ENCODE data around the gene TELO2.

The TELO2 gene

DNA sequence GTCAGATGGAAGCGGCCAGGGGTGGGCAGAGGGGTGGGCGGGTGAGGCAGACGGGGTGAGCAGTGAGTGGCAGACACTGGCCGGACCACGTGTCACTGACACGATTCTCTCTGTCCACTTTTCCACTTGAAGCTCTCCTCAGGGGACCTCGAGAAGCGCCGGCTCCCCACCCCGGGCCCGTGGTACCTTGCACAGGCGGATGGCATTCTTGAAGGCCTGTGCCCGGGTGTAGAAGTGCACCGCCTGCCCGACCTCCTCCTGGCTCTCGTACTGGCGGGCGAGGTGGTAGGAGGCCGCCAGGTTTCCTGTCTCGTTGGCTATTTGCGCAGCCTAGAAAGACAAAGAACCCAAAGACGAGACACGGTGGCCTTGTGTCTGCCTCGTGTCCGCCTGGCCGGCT is 31.2 kb downstream of the TELO2 start:
- DNase-seq = no peak

DNA sequence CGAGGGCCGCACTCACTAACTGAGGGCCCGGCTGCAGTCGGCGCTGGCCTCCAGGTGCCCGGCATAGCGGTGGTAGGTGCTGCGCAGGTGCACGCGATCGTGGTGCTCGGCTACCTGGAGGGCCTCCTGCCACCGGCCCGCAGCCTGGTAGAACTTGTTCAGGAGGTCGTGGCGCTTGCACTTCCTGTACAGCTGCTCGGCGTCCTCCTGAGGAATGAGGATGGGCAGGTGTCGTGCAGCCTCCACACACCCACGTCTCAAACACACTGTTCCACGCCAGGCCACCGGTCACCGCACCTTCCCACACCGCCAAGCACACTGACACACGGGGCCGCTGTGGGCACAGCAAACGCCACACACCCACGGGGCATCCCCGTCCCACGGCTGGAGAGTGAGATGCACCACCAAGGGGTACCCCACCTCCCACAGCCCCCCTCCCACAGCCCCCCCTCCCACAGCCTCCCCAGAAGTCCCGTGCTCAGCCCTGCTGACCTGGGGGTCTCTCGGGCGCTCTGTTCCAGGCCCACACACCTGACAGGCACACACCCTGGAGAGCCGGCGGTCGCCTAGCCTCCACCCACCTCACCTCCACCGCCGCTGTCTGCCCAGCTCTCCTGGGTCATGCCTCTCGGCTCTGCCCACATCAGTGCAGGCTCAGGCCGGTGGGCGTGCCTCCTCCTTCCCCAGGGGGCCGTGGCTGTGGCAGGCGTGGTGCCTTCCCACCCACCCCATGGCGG is 32.9 kb downstream of the TELO2 start:
- no peak for DNase-seq

GRCh38 chr16:1526608-1527555 is 33.7 kb downstream of the TELO2 start:
- no peak for DNase-seq

DNA sequence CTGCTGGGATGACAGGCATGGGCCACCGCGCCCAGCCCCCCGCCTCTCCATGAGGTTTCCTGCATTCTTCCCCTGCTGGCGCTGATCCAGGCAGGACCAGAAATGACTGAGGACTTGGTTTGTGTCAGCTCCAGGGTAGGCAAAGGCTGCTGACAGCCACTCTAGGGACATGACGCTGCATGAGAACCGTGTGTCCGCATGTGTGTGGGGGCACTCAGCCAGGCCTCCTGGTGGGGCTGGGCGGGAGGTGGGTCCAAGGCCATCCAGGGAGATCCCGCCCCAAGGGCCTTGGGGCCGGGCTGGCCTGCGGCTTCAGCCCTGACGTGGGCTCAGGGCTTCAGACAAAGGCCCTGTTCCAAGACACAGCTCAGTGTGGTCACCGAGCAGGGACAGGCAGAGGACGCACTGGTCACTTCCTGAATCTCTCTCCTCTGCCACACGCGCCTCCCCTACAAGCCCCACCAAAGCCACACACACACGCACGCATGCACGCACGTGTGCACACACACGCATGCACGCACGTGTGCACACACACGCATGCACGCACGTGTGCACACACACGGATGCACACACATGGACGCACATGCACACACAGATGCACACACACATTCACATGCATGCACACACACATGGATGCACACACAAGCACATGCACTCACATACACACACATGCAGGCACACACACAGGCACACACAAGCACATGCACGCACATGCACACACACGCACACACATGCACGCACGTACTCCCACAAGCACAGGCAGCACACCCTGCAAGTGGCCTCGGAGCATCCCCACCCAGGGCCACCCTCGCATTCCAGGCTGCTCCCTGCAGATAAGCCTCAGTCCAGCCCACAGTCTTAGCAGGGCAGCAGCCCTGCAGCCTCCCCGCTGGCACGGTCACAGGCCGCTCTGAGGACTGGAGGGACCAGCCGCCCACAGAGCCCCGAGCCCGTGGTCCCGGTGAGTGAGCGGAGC is 35.0 kb downstream of the TELO2 start:
- DNase-seq = no peak

GRCh38 chr16:1528921-1529537 is 35.9 kb downstream of the TELO2 start:
- no peak for DNase-seq

DNA sequence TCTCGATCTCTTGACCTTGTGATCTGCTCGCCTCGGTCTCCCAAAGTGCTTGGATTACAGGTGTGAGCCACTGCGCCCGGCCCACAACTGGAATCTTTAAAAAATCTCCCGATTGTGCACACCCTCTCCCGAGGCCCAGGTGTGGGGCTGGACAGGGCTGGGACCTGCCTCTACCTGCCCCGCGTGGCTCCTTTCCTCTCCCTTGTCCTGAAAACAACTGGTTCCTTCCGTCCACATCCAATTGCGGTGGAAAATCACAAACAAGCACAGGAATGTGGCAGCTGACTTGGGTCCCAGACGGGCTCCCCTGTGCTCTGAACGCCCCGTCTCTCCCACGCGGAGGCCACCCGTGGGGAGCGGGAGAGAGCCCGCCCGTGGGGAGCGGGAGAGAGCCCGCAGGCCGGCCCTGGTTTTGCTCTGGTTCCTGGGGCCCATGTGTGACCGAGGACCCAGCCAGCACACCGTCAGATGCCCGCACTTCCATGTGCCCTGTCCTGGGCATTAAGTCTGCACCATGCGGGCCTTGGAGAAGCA is 37.3 kb downstream of the TELO2 start:
- DNase-seq = no peak

- DNase-seq = no peak
Measured at GRCh38 chr16:1530883-1531637, 37.9 kb downstream of the TELO2 start.

DNA sequence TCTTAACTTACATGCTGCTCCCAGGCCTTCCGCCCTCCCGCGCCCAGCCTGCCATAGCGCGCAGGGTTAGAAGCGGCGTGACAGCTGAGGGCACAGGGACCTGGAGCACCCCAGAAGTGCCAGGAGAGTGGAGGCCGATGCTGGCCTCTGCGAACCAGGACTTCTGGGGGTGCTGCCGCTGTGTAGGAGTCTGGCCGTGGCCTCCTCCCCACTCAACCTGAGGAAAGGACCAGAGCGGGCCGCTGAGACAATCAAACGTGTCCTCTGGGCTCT is 38.4 kb downstream of the TELO2 start:
- no peak for DNase-seq

DNA sequence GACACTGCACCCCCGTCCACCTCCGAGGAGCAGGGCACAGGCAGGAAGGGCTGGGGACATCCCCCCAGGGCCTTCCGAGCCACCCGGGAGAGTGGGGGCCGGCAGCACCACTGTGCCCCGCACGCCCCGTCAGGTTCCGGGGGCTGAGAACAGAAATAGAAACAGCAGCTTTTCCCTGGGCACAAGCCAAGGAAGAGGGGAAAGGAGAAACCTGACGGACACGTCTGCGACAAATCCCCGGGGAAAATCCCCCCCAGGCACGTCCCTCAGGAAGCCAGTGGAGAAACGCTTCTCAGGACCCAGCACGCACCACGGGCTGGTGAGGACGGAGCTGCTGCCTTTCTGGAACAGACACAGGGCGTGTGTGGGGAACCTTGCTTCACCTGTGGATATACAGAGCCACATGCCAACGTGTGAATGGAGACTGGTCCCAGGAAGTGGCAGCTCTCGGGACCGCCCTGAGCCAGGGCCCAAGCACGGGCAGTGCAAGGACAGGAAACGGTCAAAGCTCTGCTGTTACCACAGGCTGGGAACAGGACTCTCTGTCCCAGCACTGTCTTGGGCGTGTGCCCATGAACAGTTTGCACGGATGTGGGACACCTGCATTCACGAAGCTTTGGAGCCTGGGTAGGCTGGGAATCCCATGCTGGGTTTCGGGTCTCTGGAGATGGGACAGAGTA is 39.1 kb downstream of the TELO2 start:
- no peak for DNase-seq

GRCh38 chr16:1532771-1533170 is 39.6 kb downstream of the TELO2 start:
- DNase-seq = no peak

GRCh38 chr16:1533443-1533951 is 40.3 kb downstream of the TELO2 start, which contains the start of gene TMEM204:
Gene TMEM204 (plus strand): TSS chr16:1533666. CDS start chr16:1534276, 610 bp downstream.
- no peak for DNase-seq

DNA sequence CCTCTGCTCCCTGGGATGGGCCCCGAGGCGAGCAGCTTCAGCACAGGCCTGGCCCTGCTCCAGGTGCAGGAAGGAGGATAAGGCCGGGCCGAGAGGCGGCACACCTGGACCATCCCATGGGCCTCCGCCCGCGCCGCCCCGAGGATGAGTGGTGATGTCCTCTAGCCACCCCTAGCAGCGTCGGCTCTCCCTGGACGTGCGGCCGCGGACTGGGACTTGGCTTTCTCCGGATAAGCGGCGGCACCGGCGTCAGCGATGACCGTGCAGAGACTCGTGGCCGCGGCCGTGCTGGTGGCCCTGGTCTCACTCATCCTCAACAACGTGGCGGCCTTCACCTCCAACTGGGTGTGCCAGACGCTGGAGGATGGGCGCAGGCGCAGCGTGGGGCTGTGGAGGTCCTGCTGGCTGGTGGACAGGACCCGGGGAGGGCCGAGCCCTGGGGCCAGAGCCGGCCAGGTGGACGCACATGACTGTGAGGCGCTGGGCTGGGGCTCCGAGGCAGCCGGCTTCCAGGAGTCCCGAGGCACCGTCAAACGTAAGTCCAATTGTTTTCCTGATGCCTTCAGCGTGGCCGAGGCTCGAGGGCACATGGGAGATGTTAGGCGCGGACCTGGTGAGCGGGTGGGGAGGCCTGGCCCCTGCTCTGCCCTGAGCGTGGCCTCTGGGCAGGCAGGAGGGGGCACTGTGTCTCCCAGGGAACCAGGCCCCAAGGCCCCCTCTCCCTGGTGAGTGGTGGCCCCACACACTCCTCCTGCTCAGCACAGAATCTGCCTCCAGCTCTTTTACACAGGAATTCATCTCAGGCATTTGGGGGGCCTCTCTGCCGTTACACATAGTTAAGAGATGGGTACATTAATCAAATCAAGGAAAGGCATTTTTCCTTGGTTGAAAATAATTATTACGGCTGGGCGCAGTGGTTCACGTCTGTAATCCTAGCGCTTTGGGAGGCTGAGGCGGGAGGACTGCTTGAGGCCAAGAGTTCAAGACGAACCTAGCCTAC is 41.2 kb downstream of the TELO2 start:
- DNase-seq = no peak

DNA sequence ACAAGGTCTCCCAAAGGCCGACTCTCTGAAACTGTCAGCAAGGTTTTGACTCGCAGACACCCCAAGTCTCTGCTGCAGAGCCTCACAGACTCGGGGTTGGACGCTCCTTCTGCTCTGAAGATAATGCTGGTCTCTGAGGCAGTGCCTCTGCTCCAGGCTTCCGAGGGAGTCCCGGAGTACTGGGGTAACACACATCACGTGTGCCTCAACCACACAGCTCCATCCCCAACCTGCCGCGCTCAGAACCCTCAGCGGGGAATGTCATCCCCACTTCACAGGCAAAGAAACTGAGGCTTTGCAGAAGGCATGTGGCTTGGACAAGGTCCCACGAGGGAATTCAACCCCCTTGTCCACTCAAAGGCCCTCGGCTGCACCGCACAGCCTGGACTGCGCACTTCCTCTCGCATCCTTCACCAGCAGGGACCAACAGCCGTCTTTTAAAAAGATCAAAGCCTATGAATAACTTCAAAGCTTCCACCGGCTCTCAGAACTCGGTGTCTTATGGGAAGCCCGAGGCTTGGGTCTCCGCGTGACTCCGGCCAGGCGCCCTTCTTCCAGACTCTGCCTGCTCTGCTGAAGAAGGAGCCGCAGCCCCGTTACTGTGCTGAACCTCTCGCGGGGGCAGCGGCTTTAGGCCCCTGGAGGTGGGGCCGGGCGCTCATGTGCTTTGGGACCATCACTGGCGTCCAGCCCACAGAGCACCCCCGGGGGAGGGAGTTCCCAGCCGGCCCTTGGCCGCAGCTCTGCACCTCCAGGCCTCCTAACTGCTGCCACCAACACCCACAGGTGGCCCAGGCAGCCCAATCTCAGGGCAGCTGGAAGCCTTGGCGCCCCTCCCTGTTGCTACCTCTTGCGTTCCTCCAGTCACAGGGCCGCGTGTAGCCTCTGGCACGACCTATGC is 42.5 kb downstream of the TELO2 start:
- DNase-seq = no peak

DNA sequence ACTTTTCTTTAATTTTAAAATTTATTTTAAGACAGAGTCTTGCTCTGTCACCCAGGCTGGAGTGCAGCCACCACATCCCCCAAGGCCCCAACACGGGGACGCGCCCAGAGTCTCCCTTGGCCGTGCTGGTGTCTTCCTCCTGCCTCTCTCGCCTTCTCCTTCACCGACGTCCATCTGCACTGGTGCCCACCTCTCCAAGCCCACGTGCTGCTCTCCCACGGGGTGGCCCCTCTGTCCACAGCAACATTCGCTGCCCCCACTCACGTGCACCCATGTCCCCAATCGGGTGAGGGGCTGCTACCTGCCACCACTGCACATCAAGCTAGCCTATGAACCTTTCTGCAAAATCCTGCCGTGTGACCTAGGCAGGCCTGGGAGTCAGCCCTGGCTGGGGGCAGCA is 43.4 kb downstream of the TELO2 start:
- DNase-seq = no peak

DNA sequence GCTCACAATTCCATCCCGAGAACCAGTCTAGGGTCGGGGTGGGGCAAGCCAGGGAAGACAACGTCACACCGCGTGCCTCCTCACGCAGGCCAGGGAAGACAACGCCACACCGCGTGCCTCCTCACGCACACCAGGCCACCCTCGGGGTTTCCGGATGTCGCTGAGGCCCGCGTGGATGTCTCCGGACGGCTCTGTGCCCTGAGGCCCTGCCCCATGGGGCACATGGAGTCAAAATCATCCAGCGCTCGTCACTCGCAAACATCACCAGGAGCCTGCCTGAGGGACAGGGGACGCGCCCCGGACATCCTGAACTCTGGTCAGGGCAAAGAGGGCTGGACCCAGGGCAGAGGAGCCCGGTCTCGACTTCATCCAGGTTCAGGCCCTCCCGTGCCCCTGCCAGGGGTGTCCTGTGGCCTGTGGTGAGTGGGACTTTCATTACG is 44.0 kb downstream of the TELO2 start:
- no peak for DNase-seq

DNA sequence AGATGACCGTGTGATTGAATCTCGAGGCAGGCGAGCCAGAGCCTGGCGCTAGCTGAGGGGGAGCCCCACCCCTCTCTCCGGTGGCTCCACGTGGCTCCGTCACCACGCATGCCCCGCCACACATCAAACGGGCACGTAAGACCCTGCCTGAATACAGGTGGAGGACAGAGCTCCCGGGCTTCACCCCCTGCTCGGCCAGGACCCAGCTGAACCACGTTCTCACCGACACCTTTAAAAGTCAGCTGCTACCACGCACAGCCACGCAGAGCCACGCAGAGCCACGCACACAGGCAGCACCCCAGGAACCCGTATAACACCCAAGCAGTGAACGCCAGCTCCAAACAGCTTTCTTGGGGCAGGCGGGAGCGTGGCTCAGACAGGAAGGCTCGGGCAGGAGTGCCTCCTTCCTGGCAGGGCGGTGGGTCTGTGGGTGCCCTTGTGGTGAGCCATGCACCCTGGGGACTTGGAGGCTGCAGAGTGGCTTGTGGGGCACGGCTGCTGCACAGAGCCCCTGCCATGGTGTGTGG is 44.7 kb downstream of the TELO2 start:
- DNase-seq = no peak

GRCh38 chr16:1538804-1539520 is 45.8 kb downstream of the TELO2 start:
- peak; percentile 24 for DNase-seq
